SIG-M5 treated with dmso at 0.1 percent for 504 hours (cell line): ENCODE data around the gene KCNQ1.

Source experiments
- DNase-seq: peaks from one replicate; lab custom pipeline; 2025; ENCODE audit not compliant: unreplicated experiment; lab: John Stamatoyannopoulos, UW

Gene KCNQ1

DNA sequence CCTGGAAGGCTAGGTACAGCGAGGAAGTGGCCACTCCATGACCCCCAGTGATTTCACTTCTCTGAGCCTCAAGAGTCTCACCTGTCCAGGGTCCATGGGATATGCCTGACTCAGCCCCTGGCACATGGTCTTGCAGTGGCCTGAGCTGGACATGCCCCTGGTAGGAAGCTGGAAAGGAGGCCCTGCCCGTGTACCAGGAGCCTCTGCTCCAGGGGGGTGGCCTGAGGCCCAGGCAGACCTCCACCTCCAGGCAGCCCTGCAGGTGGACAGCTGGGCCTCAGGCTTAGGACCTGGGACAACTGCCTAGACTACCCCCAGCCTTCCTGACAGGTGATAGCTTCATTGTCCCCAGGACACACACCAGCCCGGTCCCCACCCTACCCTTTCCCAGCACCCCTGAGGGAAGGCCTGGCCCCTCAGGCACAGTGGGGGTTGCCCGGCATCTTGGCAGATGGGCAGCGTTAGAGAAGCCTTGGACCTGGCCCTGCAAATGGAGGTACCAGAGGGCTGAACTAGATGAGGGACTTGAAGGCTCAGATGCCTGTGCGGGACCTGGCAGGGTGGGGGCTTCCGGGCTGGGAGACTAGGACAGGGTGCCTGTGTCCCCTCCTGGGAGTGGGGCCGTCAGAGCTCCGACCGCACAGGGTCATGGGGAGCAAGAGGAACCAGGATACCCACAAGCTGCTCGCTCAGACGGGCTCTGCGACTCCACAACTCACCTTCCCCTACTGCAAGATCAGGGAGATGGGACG lies 387.1 kb downstream of the KCNQ1 start:
- DNase-seq: no peak

- no peak for DNase-seq
Observed at GRCh38 chr11:2832533-2833020, 387.8 kb downstream of the KCNQ1 start.

DNA sequence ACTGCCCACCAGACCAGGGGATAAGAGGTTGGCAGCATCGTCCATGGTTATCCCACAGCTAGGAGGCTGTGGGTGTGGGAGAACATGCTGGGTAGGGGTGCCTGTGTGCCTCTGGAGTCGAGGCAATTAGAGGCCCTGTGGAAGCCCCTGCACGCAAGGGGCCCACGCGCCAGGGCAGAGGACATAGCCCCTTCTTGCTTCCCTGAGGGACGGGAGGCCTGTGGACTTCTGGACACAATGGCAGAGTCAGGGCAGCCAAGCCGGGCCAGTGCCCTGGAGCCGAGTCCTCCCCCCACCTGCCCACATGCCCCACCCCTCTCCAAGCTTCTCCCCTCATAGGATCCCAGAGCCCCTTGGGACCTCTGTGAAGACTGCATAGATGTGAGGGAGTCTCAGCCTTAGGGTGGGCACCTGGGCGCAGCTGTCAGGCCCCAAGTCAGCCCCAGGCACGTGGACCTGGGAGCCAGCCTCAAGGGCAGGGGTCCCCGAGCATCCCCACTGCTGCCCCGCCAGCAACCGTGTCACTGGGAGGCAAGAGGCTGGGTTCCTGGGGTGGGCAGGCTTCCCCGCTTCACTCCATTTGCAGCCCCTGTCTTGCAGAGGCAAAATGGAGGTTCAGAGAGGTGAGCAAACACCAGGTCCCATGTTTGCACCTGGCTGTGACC lies 388.4 kb downstream of the KCNQ1 start:
- DNase-seq: no peak

GRCh38 chr11:2833716-2834502 lies 389.1 kb downstream of the KCNQ1 start:
- DNase-seq: no peak

DNA sequence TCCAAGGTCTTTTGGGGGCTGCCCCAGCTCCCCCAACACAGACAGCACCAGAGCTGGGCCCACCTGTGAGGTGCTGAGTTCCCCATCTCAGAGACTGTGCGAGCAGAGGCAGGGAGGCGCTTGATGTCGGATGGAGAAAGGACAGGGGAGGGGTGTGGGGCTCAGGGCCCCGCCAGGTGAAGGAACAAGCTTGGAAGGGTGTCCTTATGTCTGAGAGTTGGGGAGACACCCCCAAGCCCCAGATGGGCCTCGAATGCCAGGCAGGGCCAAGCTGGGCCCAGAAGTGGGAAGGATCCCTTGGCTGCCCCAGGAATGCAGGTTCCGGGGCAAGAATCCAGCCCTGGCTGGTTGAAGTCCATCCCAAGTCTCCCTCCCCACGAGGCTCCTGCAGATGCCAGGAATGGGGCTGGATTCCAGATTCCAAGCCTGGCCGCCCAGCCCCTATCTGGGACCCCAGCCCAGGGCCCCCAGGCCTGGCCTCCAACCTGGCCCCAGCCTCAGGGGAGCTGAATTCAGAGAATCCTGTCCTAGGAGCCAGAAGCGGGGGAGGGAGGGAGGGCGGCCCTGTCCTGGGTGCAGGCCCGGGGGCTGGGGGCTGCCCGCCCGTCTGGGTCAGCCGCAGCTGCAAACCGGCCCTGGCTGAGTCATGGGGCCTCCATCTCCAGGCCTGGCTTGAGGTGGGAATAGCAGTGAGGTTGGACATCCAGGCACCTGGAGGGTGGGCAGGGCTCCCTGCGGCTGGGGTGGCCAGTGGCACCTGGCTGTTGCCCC lies 389.9 kb downstream of the KCNQ1 start:
- DNase-seq: no peak

DNA sequence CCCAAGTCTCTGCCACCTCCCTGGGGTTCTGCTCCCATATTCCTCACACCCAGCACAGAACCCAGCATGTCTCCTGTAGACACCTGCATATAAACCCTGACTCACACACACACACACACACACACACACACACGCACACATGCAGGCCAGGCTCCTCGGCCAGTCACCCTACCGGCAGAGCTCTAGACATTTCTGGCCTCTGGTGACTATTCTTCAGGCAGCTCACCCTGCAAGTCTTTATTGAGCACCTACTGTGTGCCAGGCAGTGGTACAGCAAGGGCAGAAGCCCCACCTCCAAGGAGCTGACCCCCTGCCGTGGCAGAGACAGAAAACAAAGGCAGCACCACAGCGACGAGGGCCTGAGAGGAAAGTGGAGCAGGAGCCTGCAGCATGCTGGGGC lies 390.5 kb downstream of the KCNQ1 start:
- DNase-seq: no peak

DNA sequence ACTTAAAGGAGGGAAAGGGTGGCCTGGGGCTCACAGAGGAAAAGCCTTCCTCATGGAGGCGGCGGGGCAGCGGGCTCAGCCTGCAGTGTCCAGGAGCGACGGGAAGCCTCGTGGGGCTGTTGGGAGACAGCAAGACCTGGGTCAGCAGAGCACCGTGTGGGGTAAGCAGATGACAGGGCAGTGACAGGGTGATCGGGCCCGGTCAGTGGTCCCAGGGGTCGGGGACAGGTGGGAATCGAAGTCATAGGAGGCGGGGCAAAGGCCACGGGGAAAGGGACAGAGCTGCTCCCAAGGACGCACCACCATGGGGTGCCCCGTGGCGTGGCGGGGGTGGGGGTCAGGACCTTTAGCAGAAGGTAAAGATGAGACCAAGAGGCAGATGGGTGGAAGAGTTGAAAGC lies 390.9 kb downstream of the KCNQ1 start:
- DNase-seq: no peak

- no peak for DNase-seq
Observed at GRCh38 chr11:2836315-2837095, 391.7 kb downstream of the KCNQ1 start.

- no peak for DNase-seq
Observed at GRCh38 chr11:2837096-2837601, 392.3 kb downstream of the KCNQ1 start.

DNA sequence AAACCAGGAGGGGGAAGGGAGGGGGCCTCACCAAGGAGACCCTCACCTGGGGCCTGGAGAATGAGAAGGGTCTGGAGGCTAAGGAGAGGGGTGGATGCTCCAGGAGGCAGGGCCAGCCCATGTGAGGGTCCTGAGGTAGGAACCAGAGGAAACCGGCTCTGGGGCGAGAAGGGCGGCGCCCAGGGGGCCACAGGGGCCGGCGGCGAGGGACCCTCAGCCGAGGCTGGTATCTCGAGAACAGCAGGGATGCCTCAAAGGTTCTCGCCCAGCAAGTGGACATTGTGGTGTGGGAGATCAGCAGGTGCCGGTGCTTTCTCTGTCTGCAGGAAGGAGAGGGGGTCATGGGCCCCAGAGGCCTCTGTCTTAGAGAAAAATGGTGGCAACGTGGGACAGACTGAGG lies 392.8 kb downstream of the KCNQ1 start:
- DNase-seq: no peak

GRCh38 chr11:2838091-2838490 lies 393.3 kb downstream of the KCNQ1 start:
- DNase-seq: no peak

GRCh38 chr11:2838676-2839294 lies 394.0 kb downstream of the KCNQ1 start:
- no peak for DNase-seq

- no peak for DNase-seq
Observed at GRCh38 chr11:2839395-2839943, 394.7 kb downstream of the KCNQ1 start.

DNA sequence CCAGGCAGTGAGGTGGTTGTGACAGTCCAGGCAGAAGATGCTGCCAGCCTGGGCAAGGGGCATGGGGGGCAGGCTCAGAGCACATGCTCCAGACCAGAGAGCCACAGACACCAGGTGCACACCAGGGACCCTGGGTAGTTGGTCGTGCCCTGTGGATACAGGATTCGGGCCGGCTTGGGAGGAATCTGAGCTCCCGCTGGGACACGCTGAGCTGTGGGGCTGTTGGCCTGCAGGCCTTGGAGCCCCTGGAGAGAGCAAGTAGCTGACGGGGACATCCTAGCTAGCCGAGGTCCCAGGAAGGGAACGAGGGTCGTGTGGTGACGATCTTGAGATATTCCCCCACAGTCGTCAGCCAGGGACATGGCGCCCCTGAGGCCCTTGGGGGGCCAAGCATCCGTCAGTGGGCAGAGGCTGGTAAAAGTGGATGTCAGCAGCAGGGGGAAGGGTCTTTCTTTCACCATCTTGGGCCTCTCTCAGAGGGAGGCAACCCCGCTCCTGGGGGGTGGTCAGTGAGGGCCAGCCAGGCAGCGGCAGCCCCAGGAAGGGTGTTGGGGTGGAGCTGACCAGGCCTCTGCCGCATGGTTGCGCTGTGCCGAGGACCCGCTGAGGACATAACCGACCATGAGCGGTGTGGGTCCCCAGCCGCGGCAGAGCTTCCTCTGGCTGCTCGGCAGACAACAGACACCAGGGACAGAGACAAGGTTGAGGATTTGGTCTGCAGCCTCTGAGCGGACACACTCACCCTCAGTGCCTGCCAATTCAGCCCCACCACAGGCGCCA lies 396.8 kb downstream of the KCNQ1 start:
- no peak for DNase-seq

GRCh38 chr11:2842876-2843275 lies 398.1 kb downstream of the KCNQ1 start:
- no peak for DNase-seq

DNA sequence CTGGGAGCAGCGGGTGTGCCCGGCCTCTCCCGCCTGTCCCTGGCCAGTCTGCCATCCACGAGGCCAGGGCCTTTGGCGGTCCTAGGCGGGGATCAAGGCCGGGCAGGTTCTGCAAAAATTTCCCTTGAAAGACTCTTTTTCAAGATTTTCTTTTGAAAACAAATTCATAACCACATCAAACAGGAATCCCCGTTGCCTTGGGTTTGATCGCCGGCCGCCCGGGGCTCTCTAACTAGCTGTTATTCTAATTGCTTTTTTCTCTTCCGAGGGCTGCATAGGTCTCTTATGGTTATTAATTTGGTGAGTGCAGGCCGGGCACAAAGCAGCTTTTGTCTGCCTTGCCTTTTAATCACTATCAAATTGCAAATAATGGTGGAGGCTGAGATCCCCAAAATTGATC lies 398.7 kb downstream of the KCNQ1 start:
- DNase-seq: no peak

DNA sequence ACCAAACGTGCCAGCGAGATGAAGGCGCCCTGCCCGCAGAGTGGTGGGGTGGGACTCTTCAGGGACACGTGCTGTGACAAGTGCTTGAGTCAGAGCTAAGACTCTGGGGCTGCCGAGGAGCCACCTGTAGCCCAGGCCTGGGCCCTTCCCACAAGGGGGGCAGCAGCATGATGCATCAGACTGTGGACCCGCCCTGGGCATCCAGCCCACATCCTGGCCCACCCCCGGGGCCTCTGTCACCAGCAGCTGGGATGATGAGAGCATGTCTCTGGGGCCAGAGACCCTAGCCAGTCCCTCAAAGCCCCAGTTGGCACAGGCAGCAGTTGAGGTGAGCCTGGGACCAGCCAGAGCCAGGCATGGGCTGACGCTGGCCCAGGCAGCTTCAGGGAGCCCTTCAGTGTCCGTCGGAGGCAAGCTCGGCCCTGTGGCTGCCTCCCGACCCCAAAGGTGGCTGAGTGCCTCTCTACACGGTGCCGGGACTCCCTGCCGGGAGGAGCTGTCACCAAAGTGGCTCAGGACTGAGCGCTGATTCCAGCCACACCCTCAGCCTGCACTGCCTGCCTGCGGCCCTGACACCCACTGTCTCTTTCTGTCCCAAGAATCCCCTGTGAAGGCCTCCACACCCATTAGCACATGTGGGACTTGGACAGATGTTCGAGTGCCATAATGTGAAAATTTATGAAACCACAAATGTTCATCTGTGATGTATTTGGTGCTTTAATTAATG lies 399.5 kb downstream of the KCNQ1 start:
- DNase-seq: no peak

DNA sequence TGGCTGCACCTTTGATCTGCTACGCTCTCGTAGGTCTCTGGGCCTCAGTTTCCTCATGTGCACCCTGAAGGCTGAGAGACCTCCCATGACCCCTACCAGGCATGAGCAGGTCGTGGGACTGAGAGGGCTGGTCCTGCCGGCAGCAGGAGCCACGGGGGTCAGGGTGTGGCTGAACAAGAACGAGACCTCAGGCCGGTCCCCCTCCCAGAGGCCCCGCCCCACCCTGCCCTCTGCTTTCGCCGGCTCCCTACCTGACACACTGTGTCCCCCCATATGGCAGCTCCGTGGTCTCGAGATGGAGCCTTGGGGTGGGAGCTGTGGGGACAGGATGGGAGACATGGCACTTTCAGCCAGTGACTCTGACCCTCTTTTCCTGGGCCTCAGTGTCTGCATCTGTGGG lies 400.2 kb downstream of the KCNQ1 start:
- no peak for DNase-seq
